ENCODE measurements around the gene CRKL. TPM values are rescaled to one million over a fixed set of nuclear protein-coding genes. Genes with fewer than 3 reads are reported as not detected.
"Not testable (repeated sequence)": the region's sequence is repeated elsewhere in the genome, so short reads cannot be mapped to it uniquely, and the experiment has no call there.

CRKL gene
- total RNA-seq, 1 experiment from 2014 or later = 25.0 TPM

DNA sequence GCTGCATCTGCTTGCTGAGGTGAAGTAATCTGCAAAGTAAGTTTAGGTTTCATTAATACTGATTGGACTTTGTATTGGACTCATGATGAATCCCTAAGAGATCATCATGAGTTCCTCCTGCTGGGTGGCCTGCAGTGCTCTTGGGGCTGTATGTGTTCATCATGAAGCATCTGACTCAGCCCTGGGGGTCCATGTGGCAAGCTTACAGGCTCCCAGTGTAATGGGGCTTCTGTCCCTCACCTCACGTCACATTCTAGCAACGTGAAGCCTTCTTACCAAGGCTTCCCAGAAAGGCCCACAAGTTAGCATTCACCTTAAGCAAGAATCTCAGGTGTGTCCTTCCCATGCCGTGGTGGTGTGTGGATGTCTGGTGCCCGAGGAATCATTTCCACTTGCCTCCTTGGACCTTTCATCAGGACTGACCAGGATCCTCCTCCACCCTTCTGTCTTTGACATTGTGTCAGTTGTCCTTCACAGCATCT is 23.7 kb downstream of the CRKL start:
- Histone ChIP-seq H3K36me3 (peaks cover 40% of the 10 kb centered on the region), H3K9me3 (no peaks in the 10 kb centered on the region), H3K27me3 (no peaks in the 10 kb centered on the region), H3K4me3 (no peak overlapping the region)
- no peak for DNase-seq

DNA sequence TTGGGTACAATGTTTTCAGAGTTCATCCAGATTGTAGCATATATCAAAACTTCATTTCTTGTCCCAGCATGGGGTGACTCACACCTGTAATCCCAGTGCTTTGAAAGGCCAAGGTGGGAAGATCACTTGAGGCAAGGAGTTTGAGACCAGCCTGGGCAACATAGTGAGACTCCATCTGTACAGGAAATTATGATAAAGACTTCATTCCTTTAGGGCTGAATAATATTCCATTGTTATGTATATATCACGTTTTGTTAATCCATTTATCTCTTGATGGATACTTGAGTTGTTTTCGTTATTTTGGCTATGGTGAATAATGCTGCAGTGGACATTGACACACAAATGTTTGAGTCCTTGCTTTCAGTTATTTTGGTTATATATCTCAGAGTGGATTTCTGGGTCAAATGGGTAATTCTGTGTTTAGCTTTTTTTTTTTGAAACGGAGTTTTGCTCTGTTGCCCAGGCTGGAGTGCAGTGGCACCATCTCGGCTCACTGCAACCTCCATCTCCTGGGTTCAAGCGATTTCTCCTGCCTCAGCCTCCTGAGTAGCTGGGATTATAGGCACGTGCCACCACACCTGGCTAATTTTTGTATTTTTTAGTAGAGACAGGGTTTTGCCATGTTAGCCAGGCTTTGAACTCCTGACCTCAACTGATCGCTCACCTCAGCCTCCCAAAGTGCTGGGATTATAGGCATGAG is 25.1 kb downstream of the CRKL start:
- not testable (repeated sequence) for H3K27me3 ChIP-seq, DNase-seq, H3K4me3 ChIP-seq, H3K9me3 ChIP-seq
- H3K36me3 ChIP-seq = peaks cover 31% of the 10 kb centered on the region

GRCh38 chr22:20943104-20943933 is 26.1 kb downstream of the CRKL start:
- Histone ChIP-seq H3K36me3 (peaks cover 29% of the 10 kb centered on the region), H3K9me3 (no peaks in the 10 kb centered on the region)

DNA sequence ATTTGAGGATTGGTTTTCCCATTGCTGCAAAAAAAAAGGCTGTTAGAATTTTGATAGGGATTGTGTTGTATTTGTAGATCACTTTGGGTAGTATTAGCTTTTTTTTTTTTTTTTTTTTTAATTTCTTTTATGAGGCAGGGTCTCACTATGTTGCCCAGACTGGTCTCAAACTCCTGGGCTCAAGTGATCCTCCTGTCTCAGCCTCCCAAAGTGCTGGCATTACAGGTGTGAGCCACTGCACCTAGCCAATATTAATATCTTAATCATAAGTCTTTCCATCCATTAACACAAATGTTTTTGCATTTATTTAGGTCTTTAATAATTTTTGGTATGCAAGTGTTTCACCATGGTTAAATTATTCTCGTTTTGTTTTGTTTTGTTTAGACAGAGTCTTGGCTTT is 26.8 kb downstream of the CRKL start:
- no peaks in the 10 kb centered on the region for H3K9me3 ChIP-seq
- DNase-seq = no peak
- no peaks in the 10 kb centered on the region for H3K27me3 ChIP-seq
- peaks cover 29% of the 10 kb centered on the region for H3K36me3 ChIP-seq
- no peak overlapping the region for H3K4me3 ChIP-seq

More at GRCh38 chr22:20943104-20943933, 26.1 kb downstream of the CRKL start:
- Histone ChIP-seq H3K27me3 (no peaks in the 10 kb centered on the region), H3K4me3 (no peak overlapping the region)
- DNase-seq = no peak

- Histone ChIP-seq H3K27me3 (no peaks in the 10 kb centered on the region), H3K36me3 (peaks cover 36% of the 10 kb centered on the region)
These were observed 28.3 kb downstream of the CRKL start for GRCh38 chr22:20945578-20945934.

GRCh38 chr22:20946080-20946986 is 29.1 kb downstream of the CRKL start:
- H3K4me3 ChIP-seq = no peak overlapping the region
- H3K9me3 ChIP-seq = no peaks in the 10 kb centered on the region
- peaks cover 44% of the 10 kb centered on the region for H3K36me3 ChIP-seq
- H3K27me3 ChIP-seq = no peaks in the 10 kb centered on the region
- DNase-seq = peak; percentile 49

More at GRCh38 chr22:20945578-20945934, 28.3 kb downstream of the CRKL start:
- DNase-seq = no peak
- Histone ChIP-seq H3K9me3 (no peaks in the 10 kb centered on the region), H3K4me3 (no peak overlapping the region)

DNA sequence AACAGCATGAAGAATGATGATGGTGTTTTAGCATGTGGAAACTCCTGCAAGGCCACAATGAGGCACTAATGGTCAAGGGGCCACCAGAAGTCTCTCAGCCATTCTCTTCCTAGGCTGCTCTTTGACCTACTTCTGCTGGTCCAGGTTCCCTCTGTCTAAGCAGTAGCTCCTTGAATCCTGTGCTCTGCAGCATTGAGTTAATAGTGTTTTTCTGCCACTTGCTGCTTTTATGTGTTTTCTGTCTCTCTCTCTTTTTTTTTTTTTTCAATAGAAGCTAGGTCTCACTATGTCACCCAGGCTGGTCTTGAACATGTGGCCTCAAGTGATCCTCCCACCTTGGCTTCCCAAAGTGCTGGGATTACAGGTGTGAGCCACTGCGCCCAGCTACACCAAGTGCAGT is 29.8 kb downstream of the CRKL start:
- Histone ChIP-seq H3K4me3 (no peak overlapping the region), H3K9me3 (no peaks in the 10 kb centered on the region), H3K27me3 (no peaks in the 10 kb centered on the region), H3K36me3 (peaks cover 51% of the 10 kb centered on the region)
- DNase-seq = no peak

GRCh38 chr22:20948450-20948849 is 31.2 kb downstream of the CRKL start:
- DNase-seq = no peak
- H3K4me3 ChIP-seq = no peak overlapping the region
- no peaks in the 10 kb centered on the region for H3K9me3 ChIP-seq
- no peaks in the 10 kb centered on the region for H3K27me3 ChIP-seq
- H3K36me3 ChIP-seq = peaks cover 55% of the 10 kb centered on the region

DNA sequence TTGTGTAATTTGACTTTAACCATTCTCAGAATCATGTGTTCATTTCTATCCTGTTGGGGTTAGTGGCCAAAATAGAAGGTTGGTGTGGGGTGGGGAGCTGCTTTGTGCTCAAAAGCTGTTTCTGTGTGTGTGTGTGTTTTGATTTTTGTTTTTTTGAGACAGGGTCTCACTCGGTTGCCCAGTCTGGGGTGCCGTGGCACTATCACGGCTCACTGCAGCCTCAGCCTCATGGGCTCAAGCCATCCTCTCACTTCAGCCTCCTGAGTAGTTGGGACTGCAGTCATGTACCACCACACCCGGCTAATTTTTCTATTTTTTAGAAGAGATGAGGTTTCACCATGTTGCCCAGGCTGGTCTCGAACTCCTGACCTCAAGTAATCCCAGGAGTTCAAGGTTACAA is 31.8 kb downstream of the CRKL start:
- peaks cover 58% of the 10 kb centered on the region for H3K36me3 ChIP-seq
- no peak for DNase-seq
- H3K27me3 ChIP-seq = no peaks in the 10 kb centered on the region
- no peak overlapping the region for H3K4me3 ChIP-seq
- H3K9me3 ChIP-seq = no peaks in the 10 kb centered on the region

GRCh38 chr22:20949698-20950183 is 32.5 kb downstream of the CRKL start:
- DNase-seq = no peak
- Histone ChIP-seq H3K36me3 (peaks cover 62% of the 10 kb centered on the region), H3K9me3 (no peaks in the 10 kb centered on the region), H3K27me3 (no peaks in the 10 kb centered on the region), H3K4me3 (no peak overlapping the region)

DNA sequence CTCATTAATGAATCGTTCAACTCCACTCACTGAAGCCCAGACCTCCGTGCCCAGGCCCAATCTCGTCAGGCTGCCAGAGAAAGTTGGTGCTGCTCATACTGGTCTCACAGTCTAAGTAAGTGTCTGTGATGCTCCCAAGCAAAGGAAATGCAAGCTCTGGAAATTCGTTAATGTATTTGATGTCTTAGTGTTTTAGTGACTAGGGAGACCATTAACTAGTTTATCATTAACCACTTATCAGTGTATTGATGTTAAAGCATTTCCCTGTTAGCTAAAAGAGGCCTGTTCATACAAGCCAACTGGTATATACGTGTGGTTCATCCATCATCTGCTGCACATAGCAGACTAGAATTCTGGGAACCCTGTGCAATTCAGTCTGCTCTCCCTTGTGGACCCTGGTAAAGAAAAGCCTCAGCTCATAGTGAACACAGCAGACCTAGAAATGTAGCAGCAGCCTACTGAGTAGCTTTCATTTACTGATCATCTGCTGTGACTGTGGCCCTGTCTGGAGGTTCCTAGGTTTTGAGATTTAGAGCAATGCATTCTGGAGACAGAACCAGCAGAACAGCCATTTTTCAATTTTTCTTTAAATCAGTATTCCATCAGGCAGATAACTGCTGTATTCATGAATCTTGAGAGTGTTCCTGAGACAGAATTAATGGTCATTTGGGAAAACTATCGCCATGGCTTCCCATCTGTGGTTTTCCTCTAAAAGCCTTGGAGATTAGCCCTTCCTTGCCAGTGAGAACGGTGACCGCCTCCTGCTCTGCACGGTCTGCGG is 34.1 kb downstream of the CRKL start:
- Histone ChIP-seq H3K9me3 (no peaks in the 10 kb centered on the region), H3K4me3 (no peak overlapping the region), H3K36me3 (peaks cover 57% of the 10 kb centered on the region), H3K27me3 (no peaks in the 10 kb centered on the region)
- no peak for DNase-seq

DNA sequence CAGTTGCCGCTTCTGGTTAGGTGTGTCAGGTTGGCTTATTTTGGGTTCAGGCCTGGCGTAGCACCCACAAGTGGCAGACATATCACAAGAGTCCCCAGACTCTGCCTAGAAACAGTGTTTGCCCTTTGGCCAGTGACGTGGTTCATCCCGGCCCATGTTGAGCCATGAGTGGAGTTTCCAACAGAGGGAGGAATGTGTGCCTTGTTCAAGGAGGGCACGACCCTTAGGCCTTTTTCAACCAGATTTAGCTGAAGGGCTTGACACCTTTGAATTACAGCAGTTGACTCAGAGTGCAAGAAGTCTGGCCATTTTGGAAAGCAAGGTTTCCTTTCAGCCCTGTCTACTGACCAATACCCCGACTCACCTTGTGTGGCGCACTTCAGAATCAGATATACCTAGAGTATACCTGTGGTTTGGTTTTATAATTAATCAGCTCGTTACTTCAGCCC is 34.7 kb downstream of the CRKL start:
- no peak for DNase-seq
- Histone ChIP-seq H3K4me3 (no peak overlapping the region), H3K9me3 (no peaks in the 10 kb centered on the region), H3K36me3 (peaks cover 57% of the 10 kb centered on the region), H3K27me3 (no peaks in the 10 kb centered on the region)

GRCh38 chr22:20952544-20953341 is 35.5 kb downstream of the CRKL start:
- no peaks in the 10 kb centered on the region for H3K27me3 ChIP-seq
- H3K9me3 ChIP-seq = no peaks in the 10 kb centered on the region
- no peak overlapping the region for H3K4me3 ChIP-seq
- DNase-seq = no peak
- peaks cover 57% of the 10 kb centered on the region for H3K36me3 ChIP-seq

GRCh38 chr22:20953342-20953608 is 36.1 kb downstream of the CRKL start:
- Histone ChIP-seq H3K9me3 (no peaks in the 10 kb centered on the region), H3K4me3 (no peak overlapping the region), H3K27me3 (no peaks in the 10 kb centered on the region), H3K36me3 (peaks cover 57% of the 10 kb centered on the region)
- no peak for DNase-seq

- peaks cover 52% of the 10 kb centered on the region for H3K36me3 ChIP-seq
- no peak overlapping the region for H3K4me3 ChIP-seq
- H3K27me3 ChIP-seq = no peaks in the 10 kb centered on the region
- DNase-seq = no peak
- H3K9me3 ChIP-seq = no peaks in the 10 kb centered on the region
These were observed 36.7 kb downstream of the CRKL start for GRCh38 chr22:20953668-20954500.

Data from MG63 (cell line).